HL-60/S4 treated with phorbol 12-myristate 13-acetate at 8.2 ng/mL for 4 days and 3 days (cell line): ENCODE measurements around the gene MRAP.

Source experiments
- in situ Hi-C: fragments of 300-500 bp; cut with MboI; formaldehyde crosslinking; loops from 2 replicates; pipeline ENCODE4 v1.15.0; 2022; ENCODE audit warnings: low sequenced_read_pairs

MRAP gene

GRCh38 chr21:32321480-32321879 is 22.8 kb downstream of the MRAP start:
- in situ Hi-C loops: no loop called here

DNA sequence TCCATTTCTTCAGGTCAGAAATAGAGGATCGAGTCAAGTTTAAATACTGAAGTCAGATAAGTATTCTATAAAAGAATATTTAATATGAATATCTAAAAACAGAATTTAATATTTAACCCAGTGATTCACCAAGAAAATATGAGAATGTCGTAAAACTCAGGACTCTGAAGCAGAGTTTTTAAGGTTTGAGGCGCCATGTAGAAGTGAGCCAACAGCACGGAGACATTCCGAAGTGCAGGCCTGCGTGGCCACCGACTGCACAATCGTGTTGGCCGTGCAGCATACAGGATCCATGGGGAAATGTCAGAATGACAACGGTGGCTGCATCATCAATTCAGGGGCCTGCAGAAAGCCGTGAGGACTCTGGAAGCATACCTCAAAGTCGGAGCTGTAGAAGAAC is 23.4 kb downstream of the MRAP start:
- in situ Hi-C loops: no loop called here

GRCh38 chr21:32322676-32323075 is 24.0 kb downstream of the MRAP start:
- in situ Hi-C loops: no loop called here

GRCh38 chr21:32325706-32326105 is 27.1 kb downstream of the MRAP start:
- in situ Hi-C loops: no loop called here

GRCh38 chr21:32328595-32328994 is 29.9 kb downstream of the MRAP start:
- in situ Hi-C loops: no loop called here

- in situ Hi-C loops: no loop called here
These were observed 30.7 kb downstream of the MRAP start for GRCh38 chr21:32329331-32329730.

GRCh38 chr21:32329776-32330175 is 31.1 kb downstream of the MRAP start:
- in situ Hi-C loops: no loop called here

DNA sequence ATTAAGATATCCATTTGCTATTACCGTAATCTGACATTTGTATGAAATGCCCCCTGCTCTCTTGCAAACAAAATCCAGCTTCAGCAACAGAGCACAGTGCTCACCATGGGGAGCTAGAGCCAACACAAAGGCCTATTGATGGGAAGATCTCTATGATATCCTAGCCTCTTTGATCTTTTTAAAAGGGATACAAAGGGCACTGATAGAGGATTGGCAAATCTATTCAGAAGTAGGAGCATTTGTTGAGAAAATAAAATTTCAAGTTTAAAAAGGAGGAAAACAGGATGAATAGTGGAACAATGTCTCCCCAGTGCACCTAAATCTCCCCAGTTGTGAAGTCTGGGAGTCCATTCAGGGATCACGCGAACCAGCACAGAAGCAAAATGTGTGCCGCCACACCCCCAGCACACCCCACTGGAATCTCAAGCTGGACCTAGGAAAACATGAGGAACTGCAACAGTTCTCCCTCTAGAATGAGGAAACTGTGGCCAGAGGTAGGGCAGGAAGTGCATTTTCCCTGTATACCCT is 32.2 kb downstream of the MRAP start:
- in situ Hi-C loops: no loop called here

DNA sequence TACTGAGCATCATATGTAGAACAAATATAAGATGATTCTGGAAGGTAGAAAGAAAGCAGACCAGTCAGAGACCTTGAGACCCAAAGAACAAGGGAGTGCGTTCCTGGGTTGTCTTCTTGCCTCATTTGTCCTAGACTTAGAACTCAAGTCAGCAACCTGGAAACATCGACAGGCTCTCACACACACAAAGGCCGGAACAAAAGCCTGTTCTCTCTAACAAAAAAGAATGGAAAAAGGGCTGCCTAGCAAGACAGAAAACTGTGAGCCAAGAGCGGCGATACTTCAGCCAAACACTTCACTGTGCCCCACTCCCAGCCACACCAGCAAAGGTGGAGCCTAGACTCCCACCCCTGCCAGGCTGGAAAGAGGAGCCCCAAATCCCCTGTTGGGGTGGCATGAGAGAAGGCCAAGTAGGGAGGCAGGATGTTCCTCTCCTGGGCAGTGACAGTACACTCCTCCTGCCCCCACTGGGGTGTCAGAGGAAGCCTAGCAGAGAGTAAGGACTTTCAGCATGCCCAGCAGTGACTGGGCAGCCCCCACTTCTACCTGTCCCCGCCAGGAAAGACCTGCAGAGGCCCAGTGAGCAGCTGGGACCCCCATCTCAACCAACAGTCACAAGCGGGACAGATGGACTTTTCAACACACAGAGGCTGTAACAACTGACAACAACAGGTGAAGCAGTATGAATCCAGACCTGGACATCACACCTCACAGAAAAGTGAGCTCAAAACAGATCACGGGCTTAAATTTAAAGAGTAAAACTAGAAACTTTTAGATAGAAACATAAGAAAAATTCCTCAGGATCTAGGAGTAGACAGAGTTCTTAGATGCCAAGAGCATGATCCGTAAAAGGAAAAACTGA is 33.0 kb downstream of the MRAP start:
- in situ Hi-C loops: no loop called here

- in situ Hi-C loops: no loop called here
These were observed 33.9 kb downstream of the MRAP start for GRCh38 chr21:32332463-32332951.

DNA sequence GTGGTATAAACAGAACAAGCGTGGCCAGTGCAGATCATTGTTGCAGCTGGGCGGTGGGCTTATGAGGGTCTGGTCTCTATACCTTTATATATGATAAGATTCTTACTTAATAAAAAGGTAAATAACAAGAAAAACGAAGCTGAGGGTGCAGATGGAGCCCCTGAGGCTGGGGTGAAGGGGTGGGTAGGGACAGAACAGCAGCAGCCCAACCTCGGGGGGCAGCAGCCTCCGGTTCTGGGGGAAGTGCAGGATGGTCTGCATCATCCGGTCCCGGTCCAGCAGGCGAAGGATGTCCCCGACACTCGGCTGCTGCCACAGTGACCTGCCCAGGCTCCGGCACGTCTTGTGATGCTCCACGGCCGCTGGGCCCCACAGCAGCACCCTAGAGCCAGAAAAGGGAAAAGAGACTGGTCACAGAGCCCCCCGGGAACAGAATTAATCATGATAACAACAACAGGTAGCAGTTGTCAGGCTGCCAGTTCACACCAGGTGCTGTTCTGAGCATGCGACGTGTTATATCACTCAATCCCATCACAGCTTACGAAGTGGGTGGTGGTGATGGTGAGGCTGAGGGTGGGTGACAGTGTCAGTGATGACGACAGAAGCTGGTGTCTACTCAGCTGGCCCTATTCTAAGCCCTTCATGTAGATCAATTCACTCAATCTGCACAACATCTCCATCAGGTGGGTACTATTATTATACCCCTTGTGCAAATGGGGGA is 35.5 kb downstream of the MRAP start:
- in situ Hi-C loops: no loop called here

DNA sequence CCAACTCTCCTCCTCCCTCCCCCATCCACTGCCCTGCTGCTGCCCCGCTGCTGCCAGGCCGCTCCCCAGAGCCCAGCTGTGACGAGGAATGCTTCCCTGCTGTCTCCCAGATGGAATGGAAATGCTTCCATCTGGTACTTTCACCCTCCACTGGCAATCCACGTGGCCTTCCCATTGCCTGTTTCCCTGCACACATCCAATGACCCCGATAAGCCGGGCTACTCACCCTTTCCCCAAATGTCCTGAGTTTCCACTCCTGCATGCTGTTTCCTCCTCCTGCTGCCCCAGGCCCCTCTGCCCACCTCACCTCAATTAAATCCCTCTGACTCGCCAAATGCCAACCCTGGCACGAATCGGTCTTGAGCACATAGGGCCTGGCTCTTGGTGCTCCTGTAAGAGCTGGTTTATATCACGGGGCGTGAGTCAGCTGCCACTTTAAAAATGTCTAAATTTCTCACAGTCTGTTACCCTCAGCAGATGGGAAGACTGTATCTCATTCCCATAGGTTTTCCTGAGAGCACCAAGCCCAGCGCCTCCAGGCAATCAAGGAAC is 36.4 kb downstream of the MRAP start:
- in situ Hi-C loops: no loop called here

GRCh38 chr21:32335601-32336575 is 37.2 kb downstream of the MRAP start:
- in situ Hi-C loops: no loop called here

- in situ Hi-C loops: no loop called here
These were observed 38.1 kb downstream of the MRAP start for GRCh38 chr21:32336711-32337110.

GRCh38 chr21:32337206-32337605 is 38.6 kb downstream of the MRAP start:
- in situ Hi-C loops: no loop called here

DNA sequence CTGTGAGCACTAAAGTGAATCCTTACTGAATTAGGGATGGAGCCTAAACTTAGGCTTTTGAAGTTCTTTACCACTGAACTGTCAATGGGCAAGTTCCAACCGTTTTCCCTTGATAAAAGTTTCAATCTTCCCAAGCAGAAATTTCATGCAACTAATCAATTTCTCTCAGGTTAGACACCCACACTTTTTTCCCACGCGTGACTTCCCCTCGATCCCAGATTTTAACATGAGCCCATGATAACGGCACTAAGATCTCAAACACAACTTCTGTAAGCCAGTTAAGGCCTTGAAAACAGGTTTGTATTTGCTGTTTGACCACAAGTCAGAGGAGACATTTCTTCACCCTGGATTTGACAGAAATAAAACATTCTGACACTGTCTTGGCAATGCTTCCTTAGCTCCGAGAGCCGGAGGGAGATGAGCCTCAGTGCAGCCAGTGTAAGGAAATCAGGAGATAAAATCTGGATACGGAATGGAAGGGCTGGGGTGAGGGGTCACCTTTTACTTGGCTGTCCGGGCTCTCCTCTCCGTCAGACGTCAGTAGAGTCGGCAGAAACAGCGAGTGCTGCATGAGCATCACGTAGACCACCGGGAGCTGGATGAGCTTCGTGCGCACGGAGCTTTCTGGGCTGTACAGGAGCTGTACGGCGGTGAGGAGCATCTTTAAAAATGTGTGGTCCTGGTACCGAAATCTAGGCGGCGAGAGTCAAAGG is 39.7 kb downstream of the MRAP start:
- in situ Hi-C loops: no loop called here

DNA sequence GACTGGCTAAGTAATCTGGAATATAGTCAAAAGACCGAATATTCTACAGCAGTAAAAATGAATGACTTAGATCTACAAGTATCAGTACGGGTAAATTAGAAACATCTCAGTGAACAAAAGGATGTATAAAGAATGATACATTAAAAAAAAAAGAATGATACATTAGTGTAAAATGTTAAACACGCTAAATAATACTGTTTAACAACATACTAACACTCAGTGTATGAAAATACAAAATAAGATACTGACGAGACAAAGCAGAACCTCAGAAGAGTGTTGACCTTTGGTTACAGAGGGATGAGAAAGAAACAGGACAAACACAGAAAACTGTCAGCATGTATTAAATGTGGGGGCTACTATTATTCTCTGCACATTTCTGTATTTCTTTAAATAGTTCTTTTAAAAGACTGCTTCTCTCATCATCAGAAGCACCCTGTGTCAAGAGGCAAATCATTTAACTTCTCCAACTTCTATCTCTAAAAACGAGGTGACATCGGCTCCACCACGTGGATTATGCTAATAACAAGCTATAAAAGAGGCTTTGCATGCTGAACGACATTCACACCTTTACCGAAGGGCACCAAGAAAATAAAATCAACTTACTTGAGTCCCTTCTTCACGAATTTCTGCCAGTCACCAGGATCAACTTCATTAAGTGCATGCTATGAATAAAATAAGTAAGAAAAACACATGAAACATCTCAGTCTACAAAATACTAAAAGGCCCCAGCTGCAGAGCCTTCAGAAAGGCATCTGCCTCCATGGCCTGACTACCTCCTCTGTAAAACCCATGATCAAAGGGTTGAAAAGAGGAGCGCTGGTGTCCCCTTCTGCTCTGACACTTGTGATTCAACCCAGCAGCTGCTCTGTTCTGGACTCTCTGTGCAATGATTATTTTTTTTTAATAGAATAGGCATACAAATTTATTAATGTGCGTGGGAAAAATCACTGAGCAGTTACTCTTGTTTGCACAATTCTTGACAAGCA is 42.5 kb downstream of the MRAP start:
- in situ Hi-C loops: no loop called here

DNA sequence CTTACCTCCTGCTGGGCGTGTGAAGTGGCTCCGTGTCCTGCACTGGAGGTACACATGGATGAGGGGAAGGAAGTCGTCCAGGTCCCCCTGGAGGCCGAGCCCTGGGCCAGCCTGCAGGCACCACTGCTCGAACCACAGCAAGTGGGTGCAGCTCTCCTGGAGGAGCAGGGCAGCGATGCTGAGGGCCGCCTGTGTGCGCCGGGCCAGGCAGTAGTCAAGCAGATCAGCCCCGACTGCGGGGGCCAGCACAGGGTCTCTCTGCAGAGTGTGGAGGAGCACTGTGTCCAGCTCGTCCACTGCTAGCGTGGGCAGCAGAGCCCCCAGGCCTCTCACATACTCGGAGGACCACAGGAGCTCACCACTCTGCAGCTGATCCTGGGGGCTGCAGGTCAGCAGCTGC is 48.3 kb downstream of the MRAP start:
- in situ Hi-C loops: no loop called here

- in situ Hi-C loops: no loop called here
These were observed 48.7 kb downstream of the MRAP start for GRCh38 chr21:32347351-32347750.
